NOMO-1 (cell line): ENCODE results near the gene CDK6.

Experiments
- DNase-seq, 2 experiments: peaks; one replicate each; lab custom pipeline; 2025; ENCODE audit not compliant: unreplicated experiment in 2 of 2; lab: John Stamatoyannopoulos, UW

The CDK6 gene

DNA sequence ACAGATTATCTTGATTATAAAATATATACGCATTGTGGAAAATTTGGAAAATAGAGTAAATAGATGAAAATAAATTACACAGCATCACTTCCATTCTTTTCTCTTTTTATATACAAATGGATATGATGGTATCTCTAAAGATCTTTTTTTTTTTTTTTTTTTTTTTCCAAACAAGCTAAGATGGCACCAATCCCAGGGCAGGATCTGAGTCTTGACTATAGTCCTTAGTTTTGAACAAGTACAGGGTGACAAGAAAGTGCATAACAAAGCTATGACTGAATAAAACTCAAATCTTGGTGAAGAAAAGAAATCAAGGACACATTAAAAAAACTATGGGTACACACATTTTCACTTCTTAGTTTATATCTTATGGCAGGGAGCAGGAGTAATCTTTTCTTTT is 203.6 kb downstream of the CDK6 start:
- no peak for DNase-seq

DNA sequence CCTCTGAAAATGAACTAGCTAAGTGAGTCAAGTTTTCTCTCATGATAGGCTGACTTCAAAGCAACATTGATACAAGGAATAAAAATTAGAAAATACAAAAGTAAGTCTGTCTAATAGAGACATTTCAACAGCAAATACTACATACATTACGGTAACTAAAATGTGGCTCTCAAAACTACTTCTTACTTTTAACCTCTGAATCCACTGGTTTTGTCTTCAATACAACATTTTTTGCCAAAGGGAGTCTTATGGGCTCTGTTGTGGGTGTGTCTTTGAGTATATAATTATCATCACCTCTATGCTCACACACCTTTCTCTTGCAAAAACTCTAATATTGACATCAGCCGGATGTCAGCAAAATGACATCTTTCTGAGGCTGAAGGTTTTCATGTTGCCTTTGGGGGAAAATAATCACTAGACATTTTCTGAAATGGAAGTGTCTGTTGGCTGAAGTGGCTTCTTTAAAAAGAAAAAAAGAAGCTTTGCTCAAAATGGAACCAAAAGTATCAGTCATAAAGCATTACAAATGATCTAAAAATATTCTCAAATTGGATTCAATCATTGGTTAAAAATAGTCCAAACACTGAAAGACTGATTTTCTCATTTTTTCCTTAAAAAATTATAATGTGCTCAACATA is 204.4 kb downstream of the CDK6 start:
- DNase-seq = no peak

DNA sequence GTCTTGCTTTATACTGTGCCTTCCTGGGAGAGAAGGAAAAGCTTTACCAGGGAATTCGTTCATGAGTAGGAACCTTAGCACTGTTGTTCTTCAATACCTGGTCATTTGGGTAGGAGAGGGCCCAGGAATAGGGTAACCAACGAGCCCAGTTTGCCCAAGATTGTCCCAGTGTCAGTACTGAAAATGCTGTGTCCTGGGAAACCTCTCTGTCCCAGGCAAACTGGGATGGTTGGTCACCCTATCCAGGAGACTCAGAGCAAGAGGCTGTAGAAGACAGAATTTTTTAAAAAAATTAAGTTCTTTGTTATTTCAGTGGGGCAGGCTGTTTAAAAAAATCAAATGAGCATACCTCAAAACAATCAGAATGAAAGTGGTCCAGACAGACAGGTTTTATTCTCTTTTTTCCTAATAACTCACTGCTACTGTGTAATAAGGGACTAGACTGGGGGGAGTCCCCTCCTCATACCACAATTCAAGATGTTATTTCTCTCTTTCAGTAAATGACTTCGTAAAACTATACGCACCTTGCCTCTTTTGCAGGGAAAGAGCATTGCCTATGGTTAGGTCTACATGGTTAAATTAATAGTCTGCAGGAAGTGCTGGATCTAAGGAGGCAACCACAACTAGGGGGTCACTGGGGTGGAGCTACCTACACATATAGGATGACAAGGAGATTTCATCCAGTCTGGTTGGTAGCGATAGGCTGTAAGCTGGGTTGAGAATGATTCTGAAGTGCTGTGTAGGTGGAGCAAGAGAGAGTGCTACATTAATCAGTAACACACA is 205.1 kb downstream of the CDK6 start:
- no peak for DNase-seq

DNA sequence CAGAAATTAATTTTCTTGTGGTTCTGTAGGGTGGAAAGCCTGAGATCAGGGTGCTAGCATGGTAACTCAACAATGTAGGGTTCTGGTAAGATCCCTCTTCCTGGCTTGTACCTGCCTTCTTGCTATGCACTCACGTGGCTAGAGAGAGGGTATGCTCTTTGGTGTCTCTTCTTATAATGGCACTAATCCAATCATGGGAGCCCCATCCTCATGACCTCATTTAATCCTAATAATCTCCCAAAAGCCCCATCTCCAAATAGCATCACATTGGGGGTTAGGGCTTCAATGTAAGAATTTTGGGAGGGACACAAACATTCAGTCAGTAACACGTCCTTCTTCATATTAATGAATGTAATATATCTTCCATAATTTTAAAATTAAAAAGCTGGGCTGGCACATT is 206.6 kb downstream of the CDK6 start:
- no peak for DNase-seq

DNA sequence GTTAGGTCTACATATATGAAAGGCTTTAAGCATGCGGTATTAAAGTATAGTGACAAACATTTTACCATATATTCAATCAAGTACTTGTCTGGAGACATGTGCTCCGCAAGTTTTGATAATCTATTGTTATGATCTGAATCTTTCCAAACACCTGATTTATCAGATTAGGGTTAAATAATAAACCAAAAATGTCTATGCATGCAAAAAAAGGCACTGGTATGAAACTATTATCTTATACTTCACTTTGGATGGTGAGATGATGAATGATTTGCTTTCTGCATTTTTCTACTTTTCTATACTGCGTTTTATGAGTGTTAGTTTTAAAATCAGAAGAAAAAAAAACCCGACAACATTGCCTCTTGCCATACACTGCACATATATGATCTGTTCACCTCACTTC is 208.4 kb downstream of the CDK6 start:
- DNase-seq = no peak

DNA sequence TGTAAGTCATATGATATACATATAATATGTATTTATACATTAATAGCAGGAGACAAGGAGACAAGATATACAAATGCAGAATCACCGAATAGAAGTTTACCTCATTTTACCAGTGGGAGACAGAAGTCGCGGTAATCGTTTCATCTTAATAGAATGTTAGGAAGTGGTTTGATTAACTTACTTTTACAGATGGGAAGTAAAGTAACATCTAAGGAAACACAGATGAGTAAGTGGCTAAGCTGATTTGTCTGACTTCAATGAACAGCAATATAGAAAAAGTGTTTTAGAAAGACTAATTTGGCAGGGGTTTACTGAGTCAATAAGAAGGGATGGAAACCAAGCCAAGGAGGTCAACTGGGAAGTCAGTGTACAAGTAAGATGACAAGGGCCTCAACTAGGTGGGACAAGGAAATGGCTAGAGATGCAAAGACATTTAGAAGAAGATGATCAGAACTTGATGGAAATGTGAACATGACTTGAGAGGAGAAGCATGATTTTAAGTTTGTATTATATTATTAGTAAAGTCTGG is 210.0 kb downstream of the CDK6 start:
- DNase-seq = no peak

DNA sequence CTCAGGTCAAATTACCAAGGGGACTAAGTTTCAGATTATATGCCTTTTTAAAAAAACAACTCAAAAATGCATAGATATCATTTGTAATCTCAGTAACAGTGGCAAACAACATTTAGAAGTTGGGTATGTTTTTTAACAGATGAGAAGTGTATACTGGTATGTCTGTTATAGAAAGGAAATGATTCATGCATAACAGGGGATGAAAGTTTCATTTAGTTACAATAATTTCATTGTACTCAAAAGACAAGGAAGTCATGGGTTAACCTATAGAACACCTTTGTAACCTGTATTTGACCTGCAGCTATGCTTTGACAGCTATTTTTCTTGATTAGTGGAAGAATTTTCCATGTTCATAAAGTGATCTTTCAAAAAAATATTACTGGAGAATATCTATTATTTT is 210.8 kb downstream of the CDK6 start:
- DNase-seq = peak in 1 of 2 experiments; percentile 31

DNA sequence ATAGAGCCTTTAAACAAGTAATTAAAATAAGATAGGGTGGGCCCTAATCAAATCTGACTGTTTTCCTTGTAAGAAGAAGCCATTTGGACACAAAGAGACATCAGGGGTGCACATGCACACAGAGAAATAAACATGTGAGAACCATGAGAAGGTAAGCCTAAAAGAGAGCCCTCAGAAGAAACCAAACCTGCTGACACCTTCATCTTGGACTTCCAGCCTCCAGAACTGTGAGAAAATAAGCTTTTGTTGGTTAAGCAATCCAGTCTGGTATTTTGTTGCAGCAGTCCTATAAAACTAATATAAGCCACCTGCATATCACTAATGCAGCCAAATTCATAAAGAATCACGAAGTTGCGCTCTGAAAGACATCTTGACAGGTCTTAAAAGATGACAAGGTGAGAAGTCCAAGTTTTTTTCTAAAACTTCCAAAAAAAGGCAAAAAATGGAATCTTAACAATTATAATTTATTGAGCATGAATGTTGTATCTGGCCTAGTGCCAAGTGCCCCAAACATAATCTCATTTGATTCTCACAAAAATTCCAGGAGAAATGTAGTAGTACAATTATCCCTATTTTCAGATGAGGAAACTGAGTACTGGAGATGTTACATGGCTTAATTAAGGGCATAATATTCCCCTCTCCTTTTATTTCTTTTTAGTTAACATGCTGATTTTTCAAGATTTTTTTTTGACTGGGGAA is 211.9 kb downstream of the CDK6 start:
- DNase-seq = no peak

DNA sequence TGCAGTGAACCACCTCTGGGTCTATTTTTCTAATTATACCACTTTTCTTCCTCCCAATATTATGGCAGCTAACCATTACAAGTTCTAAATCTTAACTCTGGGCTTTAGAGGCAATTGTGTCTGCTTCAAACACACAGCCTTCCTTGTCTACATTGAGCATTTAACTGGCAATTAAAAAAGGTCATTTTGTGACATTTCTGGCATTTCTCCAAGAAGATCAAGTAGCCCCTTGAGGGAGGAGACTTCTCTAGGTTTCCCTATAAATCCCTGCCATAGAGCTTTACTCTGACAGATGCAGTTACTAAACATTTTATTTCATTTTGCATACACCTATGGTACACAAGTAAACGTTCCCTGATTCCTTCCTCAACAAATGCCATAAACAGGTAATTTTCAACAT is 212.8 kb downstream of the CDK6 start:
- DNase-seq = peak in 1 of 2 experiments; percentile 38

DNA sequence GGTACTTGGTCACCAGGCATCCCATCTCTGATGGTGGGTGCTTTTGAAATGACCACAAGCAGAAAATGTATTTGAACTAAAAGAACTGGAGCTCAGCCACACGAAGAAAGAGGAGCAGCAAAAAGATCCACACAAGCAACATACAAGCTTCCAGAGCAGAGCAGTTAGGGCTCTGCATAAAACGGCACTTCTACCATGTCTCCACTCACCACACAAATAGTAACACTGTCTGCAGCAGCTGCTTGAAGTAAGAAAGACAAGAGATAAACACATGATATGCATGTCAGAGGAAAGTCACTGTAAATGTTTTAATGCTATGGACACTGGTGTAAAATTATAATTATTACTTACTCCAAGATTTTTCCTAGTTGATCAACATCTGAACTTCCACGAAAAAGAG is 213.7 kb downstream of the CDK6 start:
- no peak for DNase-seq

DNA sequence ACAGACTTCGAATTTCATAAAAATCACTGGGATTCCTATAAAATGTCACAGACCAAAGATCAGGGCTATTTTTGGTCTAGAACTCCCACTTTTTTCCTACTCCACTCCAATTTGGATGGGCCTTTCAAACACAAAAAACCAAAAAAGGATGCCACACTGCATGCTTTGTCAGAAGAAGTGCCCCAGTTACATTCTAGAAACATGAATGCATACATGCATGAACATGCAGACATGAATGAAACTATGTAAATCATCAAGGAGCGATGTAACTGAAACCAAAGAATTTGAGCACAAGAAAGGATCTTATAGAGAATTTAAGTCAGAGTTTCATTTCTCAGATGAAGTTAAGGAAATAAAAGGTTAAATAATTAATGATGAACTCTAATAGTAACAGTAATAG is 214.3 kb downstream of the CDK6 start:
- DNase-seq = no peak

DNA sequence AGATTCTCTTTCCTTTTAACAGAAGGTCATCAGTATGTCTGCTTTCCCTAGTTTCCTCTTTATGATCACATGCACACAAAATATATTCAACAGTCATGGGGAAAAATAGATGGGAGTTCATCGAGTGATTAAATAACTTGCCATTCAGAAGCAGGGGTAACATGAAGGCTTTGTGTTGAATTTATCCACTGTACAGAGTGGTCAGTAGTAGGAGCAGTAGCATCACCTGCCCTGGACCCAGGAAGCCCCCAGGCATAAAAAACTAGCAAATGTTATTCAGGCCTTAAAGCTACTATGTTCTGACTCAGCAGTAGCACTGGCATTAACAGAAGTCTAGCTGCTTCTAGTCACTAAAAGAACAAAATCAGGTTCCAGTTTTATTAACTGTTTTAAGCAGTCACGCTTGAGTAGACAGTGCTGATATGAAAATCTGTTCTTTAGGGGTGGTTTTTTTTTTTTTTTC is 214.8 kb downstream of the CDK6 start:
- DNase-seq = peak in 1 of 2 experiments; percentile 57

DNA sequence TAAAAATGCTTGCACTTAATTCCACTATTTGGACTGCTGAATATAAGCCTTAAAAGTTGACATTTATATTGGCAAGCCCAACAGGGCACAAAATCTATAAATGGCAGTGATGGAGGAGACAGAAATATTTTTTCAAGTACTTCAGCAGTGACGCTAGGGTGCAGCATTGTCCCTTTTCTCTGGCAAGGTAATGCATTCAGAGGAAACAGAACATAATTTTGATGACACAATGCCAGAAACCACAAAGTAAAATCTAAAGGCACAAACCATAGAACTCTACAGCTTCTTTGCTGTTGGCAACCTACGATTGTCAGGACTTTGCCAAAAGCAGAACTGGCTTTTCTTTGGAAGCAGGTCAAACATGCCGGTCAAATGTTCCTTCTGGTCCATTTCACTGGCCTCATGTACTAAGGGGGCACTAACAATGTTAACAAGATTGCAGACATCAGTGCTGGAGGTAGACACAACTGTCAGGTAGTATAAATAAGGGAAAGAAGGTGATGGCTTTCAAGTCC is 215.3 kb downstream of the CDK6 start:
- DNase-seq = peak; percentile 99 to 100

DNA sequence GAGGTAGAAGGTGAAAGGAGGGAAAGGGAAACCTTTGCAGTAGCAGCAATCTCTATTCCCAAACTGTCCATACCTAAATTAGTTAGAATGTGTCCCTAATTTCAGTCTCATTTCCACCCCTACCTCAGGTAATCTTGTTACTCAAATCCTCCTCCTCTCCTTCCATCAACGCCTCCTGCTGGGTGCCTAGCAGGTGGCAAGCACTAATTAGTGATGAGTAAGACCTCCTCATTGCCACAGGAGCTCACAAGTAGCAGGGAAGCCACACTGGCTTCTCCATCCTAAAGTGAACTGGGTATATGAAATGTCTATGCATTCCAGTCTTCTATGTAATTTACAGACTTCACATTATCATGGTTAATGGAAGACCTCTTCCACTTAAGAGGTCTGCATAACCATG is 220.5 kb downstream of the CDK6 start:
- no peak for DNase-seq

DNA sequence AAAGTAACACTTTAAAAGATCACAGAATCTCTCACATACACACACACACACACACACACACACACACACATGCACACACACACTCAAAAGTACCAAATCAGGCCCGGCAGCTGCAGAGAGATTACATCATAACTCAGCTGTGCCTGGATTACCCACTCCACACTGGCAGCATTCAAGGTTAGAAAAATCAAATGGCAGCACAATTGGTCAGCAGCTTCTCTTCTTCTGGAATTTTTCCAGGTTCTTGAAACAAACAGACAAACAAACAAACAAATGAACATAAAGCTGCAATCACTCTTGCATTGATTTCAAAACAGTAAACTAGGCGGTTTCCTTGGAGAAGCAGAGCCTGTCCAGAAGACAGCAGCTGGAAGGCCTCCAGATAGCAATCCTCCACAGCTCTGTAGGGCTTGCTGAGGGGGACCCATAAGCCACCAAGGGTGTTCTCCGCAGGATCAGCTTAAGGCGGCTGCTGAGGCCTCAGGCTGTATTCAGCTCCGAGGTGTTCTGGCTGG is 221.7 kb downstream of the CDK6 start:
- DNase-seq = no peak

DNA sequence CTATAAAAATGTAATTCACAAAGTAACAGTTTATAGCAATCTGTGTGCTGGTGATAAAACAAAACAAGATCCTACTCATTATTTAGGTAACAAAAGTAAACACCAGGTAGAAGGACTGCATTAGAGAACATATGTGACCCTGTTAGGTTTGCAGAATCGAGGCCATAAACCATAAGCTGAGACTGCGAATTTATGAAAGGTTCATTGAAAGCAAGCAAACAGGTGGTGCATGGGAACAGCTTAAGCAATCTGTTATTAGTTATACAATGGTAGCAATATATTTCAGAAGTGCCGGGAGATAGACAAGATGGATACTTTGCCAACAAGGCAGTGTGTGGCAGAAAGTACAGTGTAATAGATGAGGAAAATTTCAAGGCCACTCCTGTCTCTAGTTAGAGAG is 222.7 kb downstream of the CDK6 start:
- no peak for DNase-seq

DNA sequence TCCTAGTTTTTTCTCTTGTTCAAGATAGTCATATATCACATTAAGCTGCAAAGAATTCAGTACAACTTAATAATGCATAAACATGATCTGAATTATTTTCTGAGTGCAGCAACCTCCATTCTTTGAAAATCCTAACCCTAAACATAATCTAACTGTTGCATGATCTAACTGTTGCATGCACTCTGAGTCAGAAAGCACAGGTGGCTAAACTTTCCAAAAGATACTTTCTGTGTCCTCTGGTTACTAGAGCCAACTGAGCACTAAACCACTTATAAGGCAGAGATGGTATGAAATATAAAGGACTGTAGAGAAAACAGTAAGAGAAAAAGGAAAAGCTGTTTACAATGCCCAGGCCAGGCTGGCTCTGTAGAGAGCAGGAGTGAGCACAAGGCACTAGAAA is 223.2 kb downstream of the CDK6 start:
- DNase-seq = no peak

DNA sequence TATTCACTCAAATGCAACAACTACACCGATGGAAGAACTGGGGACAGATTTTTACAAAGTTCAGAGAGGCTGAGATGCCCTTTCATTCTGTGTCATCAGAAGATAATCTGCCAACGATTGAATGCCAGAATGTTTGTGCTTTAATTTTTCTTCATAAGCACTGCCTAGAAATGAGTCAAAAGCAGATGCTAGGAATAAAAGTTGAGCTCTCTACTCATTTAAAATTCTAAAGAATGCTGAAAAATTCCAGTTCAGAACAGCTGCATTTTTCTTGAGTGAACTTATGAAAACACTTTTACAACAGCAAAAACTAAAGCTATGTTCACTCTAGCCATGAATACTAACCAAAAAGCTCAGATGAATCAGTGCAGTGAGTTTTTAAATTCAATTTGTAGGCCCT is 223.9 kb downstream of the CDK6 start:
- no peak for DNase-seq

DNA sequence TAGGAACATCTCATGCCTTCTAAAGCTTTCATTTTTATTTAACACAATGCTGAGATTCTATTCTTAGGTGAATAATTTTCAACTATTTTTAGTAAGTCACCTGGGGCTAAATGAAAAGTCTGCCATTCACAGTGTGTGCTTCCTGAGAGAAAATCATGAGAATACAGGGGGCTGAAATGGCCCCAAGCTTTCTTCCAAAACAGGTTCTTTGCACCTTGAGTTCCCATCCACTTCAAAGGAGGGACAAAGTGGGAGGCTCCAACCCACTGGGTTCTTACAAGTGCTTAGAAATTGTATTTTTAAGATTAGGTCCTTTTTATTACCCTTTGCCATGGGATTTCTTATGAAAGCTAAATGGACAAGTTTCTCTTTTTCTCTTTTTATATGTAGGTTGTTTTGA is 224.6 kb downstream of the CDK6 start:
- no peak for DNase-seq

DNA sequence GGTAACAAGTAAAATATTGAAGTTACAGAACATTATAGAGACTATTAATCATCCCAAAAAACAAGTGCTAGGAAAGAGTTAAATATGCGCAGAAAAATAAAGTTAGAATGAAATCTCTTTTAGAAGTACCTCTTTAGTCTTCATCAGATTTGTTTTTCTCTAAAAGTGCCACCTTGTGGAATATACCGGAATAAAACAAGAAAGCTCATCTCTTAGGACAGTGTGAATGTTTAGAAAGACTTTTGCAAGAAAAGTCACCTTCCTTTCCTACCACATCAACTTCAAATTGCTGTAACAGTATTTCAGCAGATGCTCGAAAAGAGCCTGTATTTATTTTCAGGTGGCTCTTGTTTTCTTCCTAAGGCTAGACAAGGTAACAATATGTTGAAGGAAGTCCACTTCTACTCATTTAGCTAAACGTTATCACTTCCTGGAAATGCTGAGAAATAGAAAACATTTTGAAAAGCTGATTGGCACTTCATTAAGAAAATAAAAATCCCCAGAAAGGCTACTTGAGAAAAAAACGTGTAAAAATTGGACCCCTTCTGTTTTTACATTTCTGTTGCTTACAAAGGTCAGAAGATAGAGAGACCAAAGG is 226.4 kb downstream of the CDK6 start:
- DNase-seq = peak in 1 of 2 experiments; percentile 73
